ENCODE data around the gene ANKRD12.

DNA sequence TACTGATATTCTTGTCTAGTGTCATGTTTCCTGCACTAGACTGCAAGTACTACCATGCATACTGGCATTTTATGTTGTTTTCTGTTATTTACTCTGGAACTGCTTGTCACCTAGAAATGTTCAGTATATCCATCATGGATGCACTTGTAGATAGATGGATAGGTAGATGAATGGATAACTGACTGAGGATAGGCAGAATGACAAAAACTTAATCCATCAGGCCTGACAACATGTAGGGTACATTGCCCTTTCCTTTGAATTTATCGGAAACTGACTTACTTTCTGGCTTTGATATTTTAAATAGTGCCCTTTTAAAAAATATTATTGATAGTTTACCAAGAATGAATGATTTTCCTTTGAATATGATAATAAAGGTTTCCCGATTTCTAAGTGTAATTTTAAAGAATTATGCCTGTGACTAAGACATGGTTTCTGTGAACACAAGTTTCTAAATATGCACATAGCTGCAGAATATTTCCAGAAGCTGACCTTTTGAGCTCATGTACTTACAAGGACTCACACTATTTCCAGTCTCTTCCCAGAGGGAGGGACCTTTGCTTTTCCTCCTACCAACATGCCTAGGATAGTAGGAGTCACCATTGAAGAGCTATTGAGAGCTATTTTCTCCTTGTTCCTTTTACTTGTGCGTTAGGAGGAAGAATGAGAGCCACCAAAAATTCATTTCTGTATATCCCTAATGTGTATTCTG, 81.3 kb downstream of the ANKRD12 start:
- TF ChIP-seq POLR2A (IDR thresholded peaks at IDR 0.05): no peak
- no peak for TF ChIP-seq CTCF (IDR thresholded peaks at IDR 0.05)

All from heart left ventricle (tissue), 13 donors.